ENCODE data around the gene RTN1. TPM values are rescaled to one million over a fixed set of nuclear protein-coding genes. Genes with fewer than 3 reads are reported as not detected.

The RTN1 gene
- total and polyA plus RNA-seq, 10 donors, result 4.1 to 65.4 (median 40.1) TPM

DNA sequence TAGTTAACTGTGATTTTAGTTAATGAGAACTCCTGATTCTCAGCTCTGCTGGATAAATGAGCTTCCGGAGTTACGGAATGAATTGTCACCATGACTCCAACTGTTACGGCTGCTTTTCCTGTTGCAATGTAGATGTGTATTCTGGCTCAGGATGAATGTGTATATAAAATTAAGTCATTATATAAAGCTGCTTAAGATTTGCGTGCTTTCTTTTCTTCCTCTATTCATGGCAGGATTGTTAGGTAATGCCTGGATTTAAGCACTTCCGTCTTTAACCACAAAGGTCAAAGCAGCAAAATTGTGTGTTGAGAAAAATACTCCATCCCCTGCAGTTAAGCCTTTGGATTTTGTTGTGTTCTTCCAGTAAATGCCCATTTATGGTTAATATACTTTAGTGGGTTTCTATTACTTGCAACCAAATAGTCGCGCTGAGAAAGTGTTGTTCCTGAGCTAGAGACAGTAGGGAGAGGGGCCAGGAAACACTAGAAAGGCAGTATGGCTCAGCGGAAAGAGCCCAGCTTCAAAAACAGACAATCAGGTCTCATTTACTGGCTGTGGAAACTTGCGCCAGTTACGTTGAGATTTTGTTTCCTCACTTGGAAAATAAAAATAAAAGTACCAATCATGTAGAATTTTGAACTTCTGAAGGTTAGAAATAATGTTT lies 284.6 kb downstream of the RTN1 start:
- 25 to 48% (median 43%) methylated on average over 10 of the region's 10 CpGs for WGBS, 5 donors

DNA sequence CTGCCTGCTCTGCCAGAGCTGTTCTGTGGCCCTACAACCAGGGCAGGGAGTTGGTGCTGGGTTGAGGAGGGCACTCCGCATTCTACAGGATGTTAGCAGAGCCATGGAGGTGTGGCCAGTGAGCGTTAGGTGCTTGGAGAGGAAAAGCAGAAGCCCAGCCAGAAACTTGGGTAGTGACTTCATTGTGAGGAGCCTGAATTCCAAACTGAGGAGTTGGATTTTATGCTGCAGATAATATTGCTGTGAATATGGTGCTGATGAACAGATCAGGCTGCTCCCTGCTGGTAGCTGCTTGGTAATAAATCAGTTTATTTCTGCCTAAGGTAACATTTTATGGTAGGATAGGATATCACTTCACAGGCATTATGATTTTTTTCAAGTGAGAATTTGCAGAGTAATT lies 286.8 kb downstream of the RTN1 start:
- 22 to 47% (median 30%) methylated on average over 2 of the region's 2 CpGs for WGBS, 5 donors
- Histone ChIP-seq H3K9me3 (no peaks in the 10 kb centered on the region), H3K36me3 (no peaks in the 10 kb centered on the region), H3K27me3 (replicated peaks in 1 of 7) (no peaks in the 10 kb centered on the region), H3K4me3 (no peak overlapping the region), H3K4me1 (peaks cover 0 to 23% (median 12%) of the 10 kb centered on the region in 6 donors), H3K27ac (no peak overlapping the region)
- DNase-seq, result no peak
- no peak for TF ChIP-seq POLR2AphosphoS5 (IDR thresholded peaks at IDR 0.05)
- TF ChIP-seq, protein P1, sequence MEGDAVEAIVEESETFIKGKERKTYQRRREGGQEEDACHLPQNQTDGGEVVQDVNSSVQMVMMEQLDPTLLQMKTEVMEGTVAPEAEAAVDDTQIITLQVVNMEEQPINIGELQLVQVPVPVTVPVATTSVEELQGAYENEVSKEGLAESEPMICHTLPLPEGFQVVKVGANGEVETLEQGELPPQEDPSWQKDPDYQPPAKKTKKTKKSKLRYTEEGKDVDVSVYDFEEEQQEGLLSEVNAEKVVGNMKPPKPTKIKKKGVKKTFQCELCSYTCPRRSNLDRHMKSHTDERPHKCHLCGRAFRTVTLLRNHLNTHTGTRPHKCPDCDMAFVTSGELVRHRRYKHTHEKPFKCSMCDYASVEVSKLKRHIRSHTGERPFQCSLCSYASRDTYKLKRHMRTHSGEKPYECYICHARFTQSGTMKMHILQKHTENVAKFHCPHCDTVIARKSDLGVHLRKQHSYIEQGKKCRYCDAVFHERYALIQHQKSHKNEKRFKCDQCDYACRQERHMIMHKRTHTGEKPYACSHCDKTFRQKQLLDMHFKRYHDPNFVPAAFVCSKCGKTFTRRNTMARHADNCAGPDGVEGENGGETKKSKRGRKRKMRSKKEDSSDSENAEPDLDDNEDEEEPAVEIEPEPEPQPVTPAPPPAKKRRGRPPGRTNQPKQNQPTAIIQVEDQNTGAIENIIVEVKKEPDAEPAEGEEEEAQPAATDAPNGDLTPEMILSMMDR (IDR thresholded peaks at IDR 0.05 in 8 of 11, conservative IDR thresholded peaks at IDR 0.05 in 3 of 11), result no peak
- TF ChIP-seq POLR2A (IDR thresholded peaks at IDR 0.05), result no peak
- intact Hi-C loops (cut with DNase I; ENCODE audit: low total_unique reads), result no loop called here

More for the DNA sequence above, 284.6 kb downstream of the RTN1 start:
- peak overlapping the region in 3 of 8 donors; percentile 7 to 43 (median 23) for H3K4me3 ChIP-seq
- peak overlapping the region in 2 of 8 donors; percentile 34 to 41 for H3K27ac ChIP-seq
- intact Hi-C loops (cut with DNase I; ENCODE audit: low total_unique reads), result no loop called here
- peaks cover 0 to 23% (median 12%) of the 10 kb centered on the region in 6 donors for H3K4me1 ChIP-seq
- H3K27me3 ChIP-seq (replicated peaks in 1 of 7), result no peaks in the 10 kb centered on the region
- TF ChIP-seq, protein P1 (IDR thresholded peaks at IDR 0.05 in 8 of 11, conservative IDR thresholded peaks at IDR 0.05 in 3 of 11), result no peak
- TF ChIP-seq POLR2AphosphoS5 (IDR thresholded peaks at IDR 0.05), result no peak
- no peak for TF ChIP-seq POLR2A (IDR thresholded peaks at IDR 0.05)
- DNase-seq, result no peak
- no peaks in the 10 kb centered on the region for H3K9me3 ChIP-seq
- H3K36me3 ChIP-seq, result no peaks in the 10 kb centered on the region

DNA sequence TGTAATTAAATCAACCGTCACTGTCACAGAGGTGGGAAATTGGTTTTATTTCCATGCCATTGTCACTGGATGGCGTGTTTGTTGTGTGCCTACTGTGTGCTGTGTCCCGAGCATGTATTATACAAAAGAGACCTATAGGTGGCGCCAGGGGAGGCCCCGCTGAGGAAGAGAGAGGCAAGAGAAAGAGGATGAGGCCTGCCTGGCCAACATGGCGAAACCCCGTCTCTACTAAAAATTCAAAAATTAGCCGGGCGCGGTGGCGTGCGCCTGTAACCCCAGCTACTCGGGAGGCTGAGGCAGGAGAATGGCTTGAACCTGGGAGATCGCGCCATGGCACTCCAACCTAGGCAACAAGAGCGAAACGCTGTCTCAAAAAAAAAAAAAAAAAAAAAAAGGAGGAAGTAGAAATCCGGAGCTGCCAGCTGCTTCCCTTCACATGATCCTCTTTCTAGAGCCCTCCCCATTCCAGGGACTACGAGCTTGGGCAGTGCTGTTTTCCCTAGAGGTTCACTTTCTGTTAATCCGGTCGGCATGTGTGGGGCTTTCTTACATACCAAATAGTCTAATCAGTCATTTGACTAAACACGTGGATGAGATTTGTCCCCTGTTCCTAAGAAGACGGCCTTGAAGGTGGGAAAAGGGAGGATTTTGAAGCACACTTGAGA lies 287.6 kb downstream of the RTN1 start:
- 65 to 72% (median 69%) methylated on average over 23 of the region's 23 CpGs for WGBS, 5 donors
- TF ChIP-seq POLR2A (IDR thresholded peaks at IDR 0.05), result no peak
- TF ChIP-seq POLR2AphosphoS5 (IDR thresholded peaks at IDR 0.05), result no peak
- TF ChIP-seq, protein P1 (IDR thresholded peaks at IDR 0.05 in 8 of 11, conservative IDR thresholded peaks at IDR 0.05 in 3 of 11), result no peak
- intact Hi-C loops (cut with DNase I; ENCODE audit: low total_unique reads), result no loop called here
- Histone ChIP-seq H3K4me3 (no peak overlapping the region), H3K36me3 (no peaks in the 10 kb centered on the region), H3K4me1 (peaks cover 0 to 23% (median 12%) of the 10 kb centered on the region in 6 donors), H3K27ac (no peak overlapping the region), H3K27me3 (replicated peaks in 1 of 7) (peaks cover 0 to 5% (median 0%) of the 10 kb centered on the region in 7 donors), H3K9me3 (no peaks in the 10 kb centered on the region)
- no peak for DNase-seq

DNA sequence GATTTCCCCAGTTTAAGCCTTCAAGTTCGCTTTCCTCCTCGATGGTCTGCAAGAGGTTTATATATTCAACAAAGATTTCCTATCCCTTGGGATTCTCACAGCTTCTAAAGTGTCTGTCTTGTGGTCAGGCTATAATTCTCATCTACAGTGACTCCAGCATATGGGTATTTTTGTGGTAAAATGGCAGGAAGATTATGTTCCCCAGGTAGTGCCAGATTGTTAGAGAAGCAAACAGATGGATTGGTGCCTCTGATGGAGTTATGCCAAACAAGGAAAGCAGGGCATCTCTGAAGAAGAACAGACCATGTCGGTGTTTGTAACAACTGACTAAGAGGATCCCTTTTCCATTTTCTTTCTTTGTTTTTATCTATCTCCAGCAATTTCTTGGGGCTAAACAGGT lies 288.4 kb downstream of the RTN1 start:
- no peaks in the 10 kb centered on the region for H3K36me3 ChIP-seq
- H3K4me3 ChIP-seq, result no peak overlapping the region
- no peak for DNase-seq
- H3K27me3 ChIP-seq (replicated peaks in 1 of 7), result peaks cover 0 to 12% (median 0%) of the 10 kb centered on the region in 7 donors
- H3K4me1 ChIP-seq, result peaks cover 0 to 24% (median 12%) of the 10 kb centered on the region in 6 donors
- no peak for TF ChIP-seq POLR2A (IDR thresholded peaks at IDR 0.05)
- TF ChIP-seq, protein P1 (IDR thresholded peaks at IDR 0.05 in 8 of 11, conservative IDR thresholded peaks at IDR 0.05 in 3 of 11), result no peak
- no peak for TF ChIP-seq POLR2AphosphoS5 (IDR thresholded peaks at IDR 0.05)
- intact Hi-C loops (cut with DNase I; ENCODE audit: low total_unique reads), result no loop called here
- H3K27ac ChIP-seq, result no peak overlapping the region
- 73 to 90% (median 81%) methylated on average over 3 of the region's 3 CpGs for WGBS, 5 donors
- no peaks in the 10 kb centered on the region for H3K9me3 ChIP-seq

Measured in spleen (tissue), 11 donors.